Measurements from ENCODE around the gene TMEM208. TPM values are rescaled to one million over a fixed set of nuclear protein-coding genes. Genes with fewer than 3 reads are reported as not detected.

Gene TMEM208
- total RNA-seq, 1 experiment from 2014 or later: 48.4 TPM

DNA sequence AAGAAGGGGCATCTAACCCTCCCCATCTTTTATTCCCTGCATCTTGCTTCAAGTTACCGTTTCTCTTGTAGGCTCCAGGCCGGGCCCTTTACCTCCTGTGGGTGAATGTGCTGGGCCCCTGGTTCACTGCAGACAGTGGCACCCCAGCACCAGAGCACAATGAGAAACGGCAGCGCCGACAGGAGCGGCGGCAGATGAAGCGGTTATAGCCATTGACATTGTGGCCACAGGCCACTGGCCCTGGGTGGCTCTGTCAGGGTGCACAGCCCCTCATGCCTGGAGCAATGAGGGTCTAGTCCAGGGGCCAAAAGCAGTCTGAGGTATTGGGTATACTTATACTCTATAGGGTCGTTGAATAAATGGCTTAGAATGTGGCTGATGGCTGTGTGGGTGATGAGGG, 2.0 kb downstream of the TMEM208 start:
- ATAC-seq (no peak), DNase-seq (ENCODE audit: low spot score) (no peak)
- Mint-ChIP-seq H3K36me3 (peaks cover 32% of the 10 kb centered on the region), H3K27me3 (ENCODE audit: low read depth) (peaks cover 18% of the 10 kb centered on the region), H3K9me3 (no peaks in the 10 kb centered on the region), H3K27ac (no peak overlapping the region), H3K4me1 (peaks cover 15% of the 10 kb centered on the region), H3K4me3 (peak overlapping the region; percentile 97)
- TF ChIP-seq MLX (CRISPR knock-in tag; IDR thresholded peaks at IDR 0.05): no peak
- no peak for TF ChIP-seq FOXJ3 (CRISPR knock-in tag; IDR thresholded peaks at IDR 0.05; ENCODE audit: borderline replicate concordance)
- no peak for TF ChIP-seq CBFB (CRISPR knock-in tag; IDR thresholded peaks at IDR 0.05; ENCODE audit: low read depth)
- no peak for TF ChIP-seq E2F5 (CRISPR knock-in tag; IDR thresholded peaks at IDR 0.05)
- TF ChIP-seq HMGA2 (CRISPR knock-in tag; IDR thresholded peaks at IDR 0.05): no peak
- POLR2A ChIA-PET: no interaction called here
- CTCF ChIA-PET: interaction anchor here (0.9 to 2.8 kb wide), 2 partner anchors 74 to 268 kb away, joined by 4 to 13 read pairs; partner anchors contain the start of gene CES3

GRCh38 chr16:67229906-67230808, 3.2 kb downstream of the TMEM208 start:
- POLR2A ChIA-PET: interaction anchor here (0.6 kb wide), 2 partner anchors 17 to 177 kb away, joined by 3 to 4 read pairs; partner anchors contain the start of gene FHOD1
- Mint-ChIP-seq H3K36me3 (peaks cover 36% of the 10 kb centered on the region), H3K27me3 (ENCODE audit: low read depth) (peaks cover 7% of the 10 kb centered on the region), H3K4me3 (no peak overlapping the region), H3K27ac (no peak overlapping the region), H3K9me3 (no peaks in the 10 kb centered on the region), H3K4me1 (peaks cover 15% of the 10 kb centered on the region)
- TF ChIP-seq SMAD4 (CRISPR knock-in tag; IDR thresholded peaks at IDR 0.05) (no peak), ZBTB43 (CRISPR knock-in tag; IDR thresholded peaks at IDR 0.05) (no peak), ATF2 (CRISPR knock-in tag; IDR thresholded peaks at IDR 0.05; ENCODE audit: borderline replicate concordance, low read depth) (no peak)
- DNase-seq (ENCODE audit: low spot score) (no peak), ATAC-seq (no peak)
- CTCF ChIA-PET: interaction anchor here (3.7 kb wide), 1 partner anchor 16 kb away, joined by 15 read pairs; the partner anchor contains the start of gene FHOD1

- CTCF ChIA-PET: interaction anchor here (3.7 kb wide), 1 partner anchor 15 kb away, joined by 15 read pairs; the partner anchor contains the start of gene FHOD1
- H3K27me3 Mint-ChIP-seq (ENCODE audit: low read depth): no peaks in the 10 kb centered on the region
- H3K36me3 Mint-ChIP-seq: peaks cover 37% of the 10 kb centered on the region
- H3K4me1 Mint-ChIP-seq: peaks cover 11% of the 10 kb centered on the region
- no peak for ATAC-seq
- POLR2A ChIA-PET: no interaction called here
- no peak for DNase-seq (ENCODE audit: low spot score)
- no peak overlapping the region for H3K4me3 Mint-ChIP-seq
- H3K27ac Mint-ChIP-seq: no peak overlapping the region
- H3K9me3 Mint-ChIP-seq: no peaks in the 10 kb centered on the region
- TF ChIP-seq E2F4 (CRISPR knock-in tag; IDR thresholded peaks at IDR 0.05; ENCODE audit: borderline replicate concordance, low read depth): no peak
- TF ChIP-seq ZNF416 (CRISPR knock-in tag; IDR thresholded peaks at IDR 0.05): no peak
- TF ChIP-seq TCF7 (CRISPR knock-in tag; IDR thresholded peaks at IDR 0.05; ENCODE audit: low read depth): no peak
- no peak for TF ChIP-seq NFYB (CRISPR knock-in tag; conservative IDR thresholded peaks at IDR 0.05; ENCODE audit: low read depth)
- no peak for TF ChIP-seq RELA (CRISPR knock-in tag; IDR thresholded peaks at IDR 0.05; ENCODE audit: borderline replicate concordance)
- no peak for TF ChIP-seq E2F5 (CRISPR knock-in tag; IDR thresholded peaks at IDR 0.05)
- no peak for TF ChIP-seq ZSCAN18 (CRISPR knock-in tag; IDR thresholded peaks at IDR 0.05)
- TF ChIP-seq TEAD4 (CRISPR knock-in tag; IDR thresholded peaks at IDR 0.05): no peak
- no peak for TF ChIP-seq IRF1 (CRISPR knock-in tag; IDR thresholded peaks at IDR 0.05)
- TF ChIP-seq ZBTB21 (CRISPR knock-in tag; IDR thresholded peaks at IDR 0.05; ENCODE audit: borderline replicate concordance): no peak
Measured at GRCh38 chr16:67230809-67231660, 4.1 kb downstream of the TMEM208 start.

Measured in WTC11 (cell line).